GM04504 (cell line): ENCODE results near the gene GRID1.

Experiments
- DNase-seq: peaks from one replicate; pipeline ENCODE4 v3.0.0-alpha.2; 2012; ENCODE audit warnings: low read depth

GRID1 gene

GRCh38 chr10:86265236-86265894 is 101.2 kb downstream of the GRID1 start:
- DNase-seq, result no peak

- no peak for DNase-seq
Measured at GRCh38 chr10:86264481-86265231, 101.9 kb downstream of the GRID1 start.

GRCh38 chr10:86263907-86264306 is 102.7 kb downstream of the GRID1 start:
- no peak for DNase-seq

- DNase-seq, result no peak
Measured at GRCh38 chr10:86263209-86263608, 103.4 kb downstream of the GRID1 start.

GRCh38 chr10:86262688-86263181 is 103.9 kb downstream of the GRID1 start:
- DNase-seq, result no peak

GRCh38 chr10:86261941-86262687 is 104.5 kb downstream of the GRID1 start:
- DNase-seq, result no peak

GRCh38 chr10:86261470-86261869 is 105.1 kb downstream of the GRID1 start:
- no peak for DNase-seq

- no peak for DNase-seq
Measured at GRCh38 chr10:86260564-86260963, 106.0 kb downstream of the GRID1 start.

- no peak for DNase-seq
Measured at GRCh38 chr10:86259901-86260562, 106.6 kb downstream of the GRID1 start.

- DNase-seq, result no peak
Measured at GRCh38 chr10:86258941-86259340, 107.7 kb downstream of the GRID1 start.

GRCh38 chr10:86258499-86258898 is 108.1 kb downstream of the GRID1 start:
- no peak for DNase-seq

- DNase-seq, result no peak
Measured at GRCh38 chr10:86257683-86258082, 108.9 kb downstream of the GRID1 start.

GRCh38 chr10:86256690-86257315 is 109.8 kb downstream of the GRID1 start:
- DNase-seq, result no peak

- no peak for DNase-seq
Measured at GRCh38 chr10:86255405-86256251, 111.0 kb downstream of the GRID1 start.

GRCh38 chr10:86254526-86255174 is 111.9 kb downstream of the GRID1 start:
- DNase-seq, result no peak

- DNase-seq, result no peak
Measured at GRCh38 chr10:86254081-86254480, 112.5 kb downstream of the GRID1 start.

GRCh38 chr10:86253091-86254072 is 113.2 kb downstream of the GRID1 start:
- DNase-seq, result no peak

- no peak for DNase-seq
Measured at GRCh38 chr10:86252556-86252955, 114.0 kb downstream of the GRID1 start.

GRCh38 chr10:86252079-86252478 is 114.5 kb downstream of the GRID1 start:
- DNase-seq, result no peak
